Testis (tissue), 3 donors: Measurements from ENCODE around the gene ARID5B. TPM values are rescaled to one million over a fixed set of nuclear protein-coding genes. Genes with fewer than 3 reads are reported as not detected.
A peak's percentile ranks its signal among the peaks of the same experiment; 100 is the strongest.

Experiments used
- DNase-seq: peaks from one replicate; pipeline ENCODE4 v3.0.0-alpha.2; 2019
- H3K27ac ChIP-seq, 2 donors: fragments of 200-600 bp; sonication (generic); one replicate each; pipeline ENCODE4 v1.5.1; 2019
- H3K27me3 ChIP-seq: fragments of 200-600 bp; sonication (generic); one replicate; pipeline ENCODE4 v1.5.1; 2019
- H3K36me3 ChIP-seq: fragments of 200-600 bp; sonication (generic); one replicate; pipeline ENCODE4 v1.5.1; 2017; ENCODE audit warnings: low read depth; ENCODE audit errors: missing control alignments
- H3K4me1 ChIP-seq: fragments of 200-600 bp; sonication (generic); one replicate; pipeline ENCODE4 v1.5.1; 2019
- H3K4me3 ChIP-seq, 2 donors: fragments of 200-600 bp; sonication (generic); one replicate each; pipeline ENCODE4 v1.5.1; 2017 to 2019
- H3K9me3 ChIP-seq: fragments of 200-600 bp; sonication (generic); one replicate; pipeline ENCODE4 v1.5.1; 2017
- CTCF ChIP-seq, 3 experiments: fragments of 450-650 bp in 2 of 3; fragments of 200-600 bp in 1 of 3; sonication (generic) in 1 of 3; IDR thresholded peaks; one replicate each; pipeline ENCODE4 v1.5.1; 2016 to 2019; ENCODE audit warnings: antibody characterized with exemption in 3 of 3, mild to moderate bottlenecking in 2 of 3, moderate library complexity in 1 of 3
- POLR2A ChIP-seq: fragments of 450-650 bp; IDR thresholded peaks from one replicate; pipeline ENCODE4 v1.6.1; 2017; ENCODE audit warnings: antibody characterized with exemption, mild to moderate bottlenecking, moderate library complexity
- WGBS, 2 donors: methylation state at CpG; one replicate each; pipeline ENCODE4 v1.1.5; 2018; 5-methylcytosine and 5-hydroxymethylcytosine counted together
- intact Hi-C: fragments of 100-400 bp; cut with DNase I; formaldehyde crosslinking; loops from one replicate; pipeline ENCODE4 v1.15.1; 2023; ENCODE audit warnings: low total_unique reads
- polyA plus RNA-seq: library from polyadenylated mRNA; stranded (reverse); fragments of 350-450 nt; fragmentation: Illumina TruSeq; extraction: RNeasy Lipid Tissue Mini Kit (QIAGEN cat#74804); gene quantifications from one replicate; pipeline ENCODE4 v1.2.3, GENCODE V29; 2014; ENCODE audit warnings: low read depth, low replicate concordance; ENCODE audit not compliant: insufficient read depth
- total RNA-seq, 2 donors: library from RNA; depleted of rRNA; stranded (reverse); fragments of >200 nt; gene quantifications; one replicate each; pipeline ENCODE4 v1.2.3, GENCODE V29; 2016

ARID5B gene
- total and polyA plus RNA-seq, 3 donors from 2014 or later = 14.3 to 73.6 (median 52.1) TPM

DNA sequence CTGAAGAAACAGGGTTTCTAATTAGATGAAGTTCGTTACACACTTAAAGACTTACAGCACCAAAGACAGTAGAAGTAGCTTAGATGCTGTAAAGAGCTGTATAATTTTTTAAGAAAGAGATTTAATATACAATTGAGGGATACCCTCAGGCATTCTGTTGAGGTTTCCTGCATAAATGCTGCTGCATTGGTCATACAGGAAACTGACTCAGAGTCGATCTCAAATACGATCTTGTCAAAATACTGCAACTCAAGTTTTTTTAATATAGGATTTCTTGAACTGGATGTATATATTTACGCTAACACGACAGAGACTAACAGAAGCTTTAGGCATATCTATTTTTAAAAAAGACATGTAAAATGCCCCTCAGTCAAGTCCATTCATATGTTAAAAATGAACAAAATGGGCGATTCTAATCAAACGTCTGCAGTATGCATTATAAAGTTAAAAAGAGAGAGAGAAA is 2.4 kb upstream of the ARID5B start:
- H3K4me1 ChIP-seq = peaks cover 9% of the 10 kb centered on the region
- intact Hi-C loops = loop anchor here (10.0 kb wide), 1 partner anchor 346 kb away; no protein-coding TSS in a partner anchor

GRCh38 chr10:61899663-61899996 is 1.9 kb upstream of the ARID5B start:
- H3K4me1 ChIP-seq = peaks cover 14% of the 10 kb centered on the region
- no peaks in the 10 kb centered on the region for H3K9me3 ChIP-seq
- TF ChIP-seq CTCF (IDR thresholded peaks at IDR 0.05) (no peak), POLR2A (no peak)
- WGBS, 2 donors = 26 to 27% methylated on average over 7 of the region's 7 CpGs
- no peak for DNase-seq
- peak overlapping the region; percentile 80 to 81 for H3K4me3 ChIP-seq
- H3K27me3 ChIP-seq = no peaks in the 10 kb centered on the region
- peak overlapping the region in 1 of 2 donors; percentile 97 for H3K27ac ChIP-seq
- H3K36me3 ChIP-seq = no peaks in the 10 kb centered on the region
- intact Hi-C loops = loop anchor here (10.0 kb wide), 1 partner anchor 345 kb away; no protein-coding TSS in a partner anchor

More for the DNA sequence above, 2.4 kb upstream of the ARID5B start:
- H3K4me3 ChIP-seq = no peak overlapping the region
- H3K9me3 ChIP-seq = no peaks in the 10 kb centered on the region
- no peaks in the 10 kb centered on the region for H3K27me3 ChIP-seq
- no peaks in the 10 kb centered on the region for H3K36me3 ChIP-seq
- TF ChIP-seq CTCF (IDR thresholded peaks at IDR 0.05) (no peak), POLR2A (no peak)
- DNase-seq = no peak
- peak overlapping the region in 1 of 2 donors; percentile 97 for H3K27ac ChIP-seq
- 49 to 52% methylated on average over 7 of the region's 7 CpGs for WGBS, 2 donors

GRCh38 chr10:61899997-61900828 is 1.3 kb upstream of the ARID5B start:
- intact Hi-C loops = loop anchor here (10.0 kb wide), 1 partner anchor 345 kb away; no protein-coding TSS in a partner anchor
- Histone ChIP-seq H3K36me3 (no peaks in the 10 kb centered on the region), H3K9me3 (no peaks in the 10 kb centered on the region), H3K4me3 (peak overlapping the region; percentile 80 to 81), H3K4me1 (peaks cover 18% of the 10 kb centered on the region), H3K27me3 (no peaks in the 10 kb centered on the region), H3K27ac (peak overlapping the region in 1 of 2 donors; percentile 97)
- TF ChIP-seq POLR2A = no peak
- peak; percentile 55 for DNase-seq
- WGBS, 2 donors = 1% methylated on average over 25 of the region's 25 CpGs

DNA sequence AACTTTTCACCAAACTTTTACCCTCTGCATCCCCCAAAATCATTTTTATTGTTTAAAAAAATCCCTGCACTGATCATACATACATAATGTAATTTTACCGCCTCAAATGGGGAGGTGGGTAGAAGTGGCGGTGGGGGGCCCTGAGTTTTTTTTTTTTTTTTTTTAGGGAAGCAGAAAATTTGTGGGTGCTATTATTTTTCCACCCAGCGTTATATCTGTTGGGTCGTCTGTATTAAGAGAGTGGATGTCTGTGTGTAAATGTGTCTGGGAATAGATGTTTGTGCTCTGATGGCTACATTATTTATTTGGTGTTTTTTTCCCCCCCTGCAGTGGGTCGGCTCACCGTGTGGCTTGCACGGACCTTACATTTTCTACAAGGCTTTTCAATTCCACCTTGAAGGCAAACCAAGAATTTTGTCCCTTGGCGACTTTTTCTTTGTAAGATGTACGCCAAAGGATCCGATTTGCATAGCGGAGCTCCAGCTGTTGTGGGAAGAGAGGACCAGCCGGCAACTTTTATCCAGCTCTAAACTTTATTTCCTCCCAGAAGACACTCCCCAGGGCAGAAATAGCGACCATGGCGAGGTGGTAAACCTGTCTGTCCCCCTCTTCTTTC is 438 bp downstream of the ARID5B start:
- no peaks in the 10 kb centered on the region for H3K27me3 ChIP-seq
- intact Hi-C loops = no loop called here
- DNase-seq = peak; percentile 34
- H3K9me3 ChIP-seq = no peaks in the 10 kb centered on the region
- WGBS, 2 donors = 0 to 1% methylated on average over 14 of the region's 14 CpGs
- H3K36me3 ChIP-seq = no peaks in the 10 kb centered on the region
- TF ChIP-seq POLR2A (no peak), CTCF (IDR thresholded peaks at IDR 0.05) (no peak)
- peaks cover 18% of the 10 kb centered on the region for H3K4me1 ChIP-seq
- peak overlapping the region; percentile 89 to 97 for H3K27ac ChIP-seq
- H3K4me3 ChIP-seq = peak overlapping the region; percentile 80 to 81

DNA sequence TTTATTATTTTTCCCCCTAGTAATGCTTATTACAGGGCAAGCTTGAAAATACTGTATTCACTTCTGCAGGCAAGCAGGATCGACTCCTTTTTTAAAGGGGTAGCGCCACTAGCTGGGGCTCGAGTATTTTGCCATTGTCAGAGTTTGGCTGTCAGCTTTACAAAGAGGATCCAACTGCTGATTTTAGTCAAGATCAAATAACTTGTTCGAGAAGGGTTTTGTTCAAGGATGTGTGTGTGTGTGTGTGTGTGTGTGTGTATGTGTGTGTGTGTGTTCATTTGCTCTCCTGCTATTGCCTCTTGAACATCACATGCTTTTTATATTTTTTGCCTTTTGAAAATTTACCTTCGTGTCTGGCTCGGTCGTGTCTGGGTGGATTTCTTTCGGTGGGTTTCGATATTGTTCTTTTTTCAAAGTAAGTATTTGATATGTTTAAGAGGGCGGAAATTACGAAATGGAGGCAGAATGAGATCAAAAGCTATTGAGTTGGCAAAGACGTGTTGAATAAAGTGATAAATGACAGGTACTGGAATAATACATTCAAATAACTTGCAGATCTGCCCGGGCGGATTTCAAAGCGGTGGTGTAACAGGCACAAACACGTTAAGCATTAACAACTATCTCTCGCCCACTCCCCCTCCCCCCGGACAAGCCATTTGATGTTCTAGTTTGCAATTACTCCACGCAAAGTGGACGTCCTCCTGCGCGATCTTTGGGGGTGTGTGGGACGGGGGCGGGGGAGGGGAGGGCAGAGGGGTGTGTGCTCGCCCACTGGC is 1.1 kb downstream of the ARID5B start:
- WGBS, 2 donors = 0% methylated on average over 16 to 21 of the region's 25 CpGs
- peak overlapping the region; percentile 89 to 97 for H3K27ac ChIP-seq
- no peaks in the 10 kb centered on the region for H3K9me3 ChIP-seq
- no peaks in the 10 kb centered on the region for H3K36me3 ChIP-seq
- H3K4me3 ChIP-seq = peak overlapping the region; percentile 80 to 81
- peak; percentile 71 for DNase-seq
- peaks cover 18% of the 10 kb centered on the region for H3K4me1 ChIP-seq
- H3K27me3 ChIP-seq = no peaks in the 10 kb centered on the region
- intact Hi-C loops = no loop called here
- TF ChIP-seq CTCF (IDR thresholded peaks at IDR 0.05) (no peak), POLR2A (no peak)
